Stimulated activated naive B cell treated with anti-CD40 and anti-IgM and Interleukin-4, amounts not matched to agents 10 μg/mL and 1 μg/mL and 100 μg/mL, for 72 hours (primary cell): Measurements from ENCODE around the gene TSGA10.
"Not testable (repeated sequence)": the region's sequence is repeated elsewhere in the genome, so short reads cannot be mapped to it uniquely, and the experiment has no call there.

ENCODE experiments used
- ATAC-seq, 2 donors: fragments of 150-1000 bp; cut with Tn5 transposase; replicated peaks; 2 replicates each; pipeline ENCODE4 v1.10.0; 2021; ENCODE audit warnings: moderate library complexity in 1 of 2
- DNase-seq: peaks from one replicate; pipeline ENCODE4 v3.0.0; 2021
- H3K27ac Mint-ChIP-seq: one replicate; pipeline ENCODE4 v1.8.0; 2022; ENCODE audit warnings: mild to moderate bottlenecking, mixed read lengths
- H3K27me3 Mint-ChIP-seq, 2 donors: one replicate each; pipeline ENCODE4 v1.8.0; 2022; ENCODE audit warnings: mixed read lengths in 2 of 2
- H3K36me3 Mint-ChIP-seq, 2 donors: one replicate each; pipeline ENCODE4 v1.8.0; 2022; ENCODE audit warnings: mixed read lengths in 2 of 2, mild to moderate bottlenecking in 1 of 2
- H3K4me1 Mint-ChIP-seq, 2 donors: one replicate each; pipeline ENCODE4 v1.8.0; 2022; ENCODE audit warnings: mixed read lengths in 2 of 2, mild to moderate bottlenecking in 1 of 2
- H3K4me3 Mint-ChIP-seq, 2 donors: one replicate each; pipeline ENCODE4 v1.8.0; 2022; ENCODE audit warnings: mild to moderate bottlenecking in 2 of 2, mixed read lengths in 2 of 2, moderate library complexity in 1 of 2
- H3K9me3 Mint-ChIP-seq, 2 donors: one replicate each; pipeline ENCODE4 v1.8.0; 2022; ENCODE audit warnings: mixed read lengths in 2 of 2, mild to moderate bottlenecking in 1 of 2

TSGA10 gene, protein sequence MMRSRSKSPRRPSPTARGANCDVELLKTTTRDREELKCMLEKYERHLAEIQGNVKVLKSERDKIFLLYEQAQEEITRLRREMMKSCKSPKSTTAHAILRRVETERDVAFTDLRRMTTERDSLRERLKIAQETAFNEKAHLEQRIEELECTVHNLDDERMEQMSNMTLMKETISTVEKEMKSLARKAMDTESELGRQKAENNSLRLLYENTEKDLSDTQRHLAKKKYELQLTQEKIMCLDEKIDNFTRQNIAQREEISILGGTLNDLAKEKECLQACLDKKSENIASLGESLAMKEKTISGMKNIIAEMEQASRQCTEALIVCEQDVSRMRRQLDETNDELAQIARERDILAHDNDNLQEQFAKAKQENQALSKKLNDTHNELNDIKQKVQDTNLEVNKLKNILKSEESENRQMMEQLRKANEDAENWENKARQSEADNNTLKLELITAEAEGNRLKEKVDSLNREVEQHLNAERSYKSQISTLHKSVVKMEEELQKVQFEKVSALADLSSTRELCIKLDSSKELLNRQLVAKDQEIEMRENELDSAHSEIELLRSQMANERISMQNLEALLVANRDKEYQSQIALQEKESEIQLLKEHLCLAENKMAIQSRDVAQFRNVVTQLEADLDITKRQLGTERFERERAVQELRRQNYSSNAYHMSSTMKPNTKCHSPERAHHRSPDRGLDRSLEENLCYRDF

DNA sequence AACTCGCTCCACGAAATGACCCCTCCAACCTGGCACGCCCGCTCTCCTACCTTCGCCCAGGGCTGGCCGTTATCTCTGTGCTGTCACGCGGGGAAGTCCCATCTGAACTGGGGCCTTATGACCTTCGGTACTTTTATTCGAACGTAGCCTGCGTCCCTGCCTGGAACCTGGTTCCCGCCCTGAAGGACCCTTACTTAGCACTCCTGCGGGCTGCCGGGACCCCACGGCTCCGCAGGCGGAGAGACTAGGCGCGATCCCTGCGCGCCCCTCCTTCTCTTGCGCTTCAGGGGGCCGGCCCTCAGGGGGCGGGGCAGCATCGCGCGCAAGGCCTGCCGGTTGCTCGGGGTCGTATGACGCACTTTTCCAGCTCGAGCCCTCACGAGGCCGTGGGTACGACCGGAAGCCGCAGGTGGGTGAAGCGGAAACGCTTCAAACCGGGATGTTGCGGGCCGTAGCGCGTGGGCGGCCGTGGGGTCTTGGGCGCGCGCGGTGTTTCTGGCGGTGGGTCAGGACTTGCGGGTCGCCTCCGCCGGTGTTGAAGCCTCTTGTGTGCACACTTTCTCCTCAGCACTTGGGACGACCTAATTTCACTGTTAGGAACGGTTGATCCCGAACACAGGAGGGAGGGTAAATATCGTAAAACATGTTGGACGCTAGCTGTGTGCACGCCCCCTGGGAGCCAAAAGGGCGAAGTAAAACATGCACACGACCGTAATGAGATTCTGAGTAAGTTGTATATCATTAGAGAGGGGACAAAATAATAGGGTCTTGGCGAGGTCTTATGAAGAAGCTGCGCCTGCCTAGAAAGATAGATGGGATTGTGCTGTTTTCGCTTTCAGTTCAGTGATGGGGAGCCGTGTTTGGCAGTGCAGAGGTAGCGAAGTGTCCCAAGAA is at the start of gene TSGA10, which contains the start of gene LIPT1:
TSGA10 (minus strand) TSS at position 300 of the 894 bp plus-strand sequence. CDS start 45,503 bp downstream, outside the sequence.
LIPT1 (plus strand) TSS at position 325 of the 894 bp plus-strand sequence. CDS start 6,991 bp downstream, outside the sequence.
- Mint-ChIP-seq H3K36me3 (peaks cover 20 to 34% of the 10 kb centered on the region in 2 donors), H3K27ac (peak within 1 kb of the TSS; percentile 95), H3K4me3 (no peak within 1 kb of the TSS), H3K4me1 (peaks cover 39 to 42% of the 10 kb centered on the region in 2 donors), H3K9me3 (no peaks in the 10 kb centered on the region), H3K27me3 (no peaks in the 10 kb centered on the region)
- ATAC-seq = peak; percentile 89 to 92
- DNase-seq = peak; percentile 92

DNA sequence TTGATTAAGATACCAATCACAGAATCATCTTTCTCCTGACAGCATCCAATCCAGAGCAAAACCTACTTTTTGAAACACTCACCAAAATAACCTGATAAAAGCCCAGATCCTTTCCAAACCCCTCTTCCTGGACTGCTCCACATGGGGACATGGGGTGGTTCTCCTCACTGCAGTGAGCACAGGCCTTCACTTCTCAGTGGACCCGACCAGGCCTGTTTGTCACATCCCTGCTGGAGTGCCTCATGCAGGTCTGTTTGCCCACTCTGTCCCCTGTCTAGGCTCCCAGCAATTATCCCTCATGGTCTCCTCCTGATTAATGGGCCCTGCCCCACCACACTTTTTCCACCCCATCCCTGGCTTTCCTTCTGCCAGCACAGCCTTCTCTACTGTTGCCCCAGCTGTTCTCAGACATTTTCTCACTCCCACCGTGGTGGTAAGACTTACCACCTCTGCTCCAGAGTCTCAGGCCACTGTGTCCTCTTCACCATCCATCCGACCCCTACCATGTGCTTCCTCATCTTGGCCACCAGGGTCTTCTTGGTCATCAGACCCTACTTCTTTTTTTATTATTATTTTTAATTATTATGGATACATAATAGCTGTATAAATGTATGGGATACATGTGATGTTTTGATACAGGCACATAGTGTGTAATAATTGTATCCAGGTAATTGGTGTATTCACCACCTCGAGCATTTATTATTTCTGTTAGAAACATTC is 47.4 kb upstream of the TSGA10 start:
- Mint-ChIP-seq H3K4me1 (no peaks in the 10 kb centered on the region), H3K27me3 (no peaks in the 10 kb centered on the region), H3K36me3 (peaks cover 20 to 30% of the 10 kb centered on the region in 2 donors), H3K9me3 (peaks cover 6 to 9% of the 10 kb centered on the region in 2 donors), H3K4me3 (no peak overlapping the region), H3K27ac (peak overlapping the region; percentile 37)
- DNase-seq (no peak), ATAC-seq (no peak)

DNA sequence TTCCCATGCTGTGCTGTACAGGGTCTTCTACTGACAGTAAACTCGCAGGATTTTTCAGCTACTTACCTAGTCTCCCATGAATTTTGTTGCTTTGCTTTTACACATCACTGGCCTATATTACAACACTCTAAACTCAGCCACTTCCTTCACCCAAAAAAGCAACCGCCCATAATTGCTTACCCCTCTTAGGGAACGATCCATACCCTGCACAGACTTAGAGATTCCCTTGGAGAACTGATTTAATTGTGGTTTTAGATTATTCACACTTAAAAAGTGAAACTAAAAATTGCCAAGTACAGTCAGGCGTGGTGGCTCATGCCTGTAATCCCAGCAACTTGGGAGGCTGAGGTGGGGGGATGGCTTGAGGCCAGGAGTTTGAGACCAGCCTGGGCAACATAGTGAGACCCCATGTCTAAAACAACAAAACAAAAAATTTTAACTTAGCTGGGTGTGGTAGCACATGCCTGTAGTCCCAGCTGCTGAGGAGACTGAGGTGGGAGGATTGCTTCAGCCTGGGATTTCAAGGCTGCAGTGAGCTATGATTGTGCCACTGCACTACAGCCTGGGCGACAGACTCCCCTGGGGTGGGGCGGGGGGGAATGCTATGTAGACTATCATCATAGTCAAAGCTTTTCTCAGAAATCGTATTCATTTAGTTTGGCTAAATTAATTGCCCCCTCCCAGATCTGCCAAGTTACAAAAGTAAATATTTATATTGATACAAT is 45.5 kb upstream of the TSGA10 start:
- no peaks in the 10 kb centered on the region for H3K4me1 Mint-ChIP-seq
- peaks cover 15 to 22% of the 10 kb centered on the region in 2 donors for H3K36me3 Mint-ChIP-seq
- no peaks in the 10 kb centered on the region for H3K27me3 Mint-ChIP-seq
- no peak for ATAC-seq
- H3K4me3 Mint-ChIP-seq = no peak overlapping the region
- no peak for DNase-seq
- no peak overlapping the region for H3K27ac Mint-ChIP-seq
- no peaks in the 10 kb centered on the region for H3K9me3 Mint-ChIP-seq

DNA sequence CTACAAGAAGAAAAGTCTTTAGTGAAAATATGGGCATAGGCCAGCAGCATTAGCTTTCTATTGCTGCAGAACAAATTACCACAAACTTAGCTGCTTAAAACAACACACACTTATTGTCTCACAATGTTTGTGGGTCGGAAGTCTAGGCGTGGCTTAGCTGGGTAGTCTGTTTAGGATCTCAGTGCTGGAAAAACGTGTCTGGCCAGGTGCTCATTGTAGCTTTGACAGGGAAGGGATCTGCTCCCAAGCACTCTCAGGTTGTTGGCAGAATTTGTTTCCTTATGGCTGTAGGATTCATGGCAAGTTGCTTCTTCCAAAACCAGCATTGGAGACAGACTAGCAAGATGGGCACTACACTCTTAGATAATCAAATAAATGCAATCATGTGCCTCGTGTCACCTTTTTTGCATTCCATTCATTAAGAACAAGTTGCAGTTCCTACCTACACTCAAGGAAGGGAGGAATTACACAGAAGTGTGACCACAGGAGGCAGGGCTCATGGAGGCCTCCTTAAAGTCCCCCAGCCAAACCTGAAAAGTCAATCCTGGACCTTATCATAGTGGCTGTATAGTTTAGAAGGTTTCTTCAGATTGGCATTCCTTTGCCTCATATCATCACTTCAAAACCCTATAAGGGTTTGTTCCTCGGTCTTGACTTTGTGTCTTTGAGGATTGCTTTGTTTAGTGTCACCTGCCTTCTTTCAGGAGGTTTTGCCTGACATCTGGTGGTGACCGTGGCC is 43.5 kb upstream of the TSGA10 start:
- H3K27ac Mint-ChIP-seq = no peak overlapping the region

DNA sequence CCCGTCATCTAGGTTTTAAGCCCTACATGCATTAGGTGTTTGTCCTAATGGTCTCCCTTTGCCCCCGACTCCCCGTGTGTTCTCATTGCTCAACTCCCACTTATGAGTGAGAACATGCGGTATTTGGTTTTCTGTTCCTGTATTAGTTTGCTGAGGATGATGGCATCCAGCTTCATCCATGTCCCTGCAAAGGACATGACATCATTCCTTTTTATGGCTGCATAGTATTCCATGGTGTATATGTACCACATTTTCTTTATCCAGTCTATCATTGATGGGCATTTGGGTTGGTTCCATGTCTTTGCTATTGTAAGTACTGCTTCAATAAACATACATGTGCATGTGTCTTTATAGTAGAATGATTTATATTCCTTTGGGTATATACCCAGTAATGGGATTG is 37.6 kb upstream of the TSGA10 start:
- H3K27ac Mint-ChIP-seq, H3K9me3 Mint-ChIP-seq: not testable (repeated sequence)
- peaks cover 43 to 54% of the 10 kb centered on the region in 2 donors for H3K36me3 Mint-ChIP-seq

More for the DNA sequence above, 43.5 kb upstream of the TSGA10 start:
- ATAC-seq (no peak), DNase-seq (no peak)
- peaks cover 19 to 27% of the 10 kb centered on the region in 2 donors for H3K36me3 Mint-ChIP-seq
- no peaks in the 10 kb centered on the region for H3K4me1 Mint-ChIP-seq
- H3K27me3 Mint-ChIP-seq = no peaks in the 10 kb centered on the region
- no peak overlapping the region for H3K4me3 Mint-ChIP-seq
- no peaks in the 10 kb centered on the region for H3K9me3 Mint-ChIP-seq

DNA sequence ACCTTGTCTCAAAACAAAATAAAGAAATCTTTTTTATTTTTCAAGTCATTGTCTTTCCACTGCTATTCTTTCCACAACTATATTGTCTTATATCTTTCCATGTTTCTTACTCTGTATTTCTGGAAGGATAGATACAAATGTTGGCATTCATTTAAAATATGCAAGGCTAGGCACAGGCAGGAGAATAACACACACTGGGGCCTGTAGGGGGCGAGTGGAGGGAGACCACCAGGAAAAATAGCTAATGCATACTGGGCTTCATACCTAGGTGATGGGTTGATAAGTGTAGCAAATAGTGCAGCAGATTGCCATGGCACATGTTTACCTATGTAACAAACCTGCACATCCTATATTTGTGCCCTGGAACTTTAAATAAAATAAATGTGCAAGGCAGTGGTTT is 35.8 kb upstream of the TSGA10 start:
- Mint-ChIP-seq H3K4me1 (peaks cover 0 to 2% of the 10 kb centered on the region in 2 donors), H3K27me3 (no peaks in the 10 kb centered on the region), H3K4me3 (no peak overlapping the region), H3K27ac (no peak overlapping the region), H3K36me3 (peaks cover 35 to 52% of the 10 kb centered on the region in 2 donors), H3K9me3 (peaks cover 6 to 7% of the 10 kb centered on the region in 2 donors)
- DNase-seq (no peak), ATAC-seq (no peak)

More for the DNA sequence above, 37.6 kb upstream of the TSGA10 start:
- not testable (repeated sequence) for ATAC-seq, H3K4me3 Mint-ChIP-seq, H3K27me3 Mint-ChIP-seq, DNase-seq, H3K4me1 Mint-ChIP-seq

DNA sequence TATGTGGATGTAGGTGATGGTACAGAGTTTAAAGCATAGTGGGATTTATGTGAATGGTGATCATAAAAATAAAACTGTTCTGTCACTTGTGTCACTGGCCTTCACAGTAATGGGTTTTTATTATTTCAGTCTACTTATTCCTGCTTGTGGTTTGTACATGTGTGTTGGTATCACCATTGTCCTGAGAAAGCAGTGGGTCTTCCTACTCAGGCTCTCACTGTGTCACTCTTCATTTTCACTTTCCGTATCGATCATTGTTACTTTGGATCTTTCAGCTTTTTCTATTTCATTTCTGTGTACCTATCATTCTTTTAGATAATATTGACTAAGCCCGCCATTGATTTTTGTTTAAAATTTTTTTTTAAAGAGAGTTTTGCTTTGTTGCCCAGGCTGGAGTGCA is 33.6 kb upstream of the TSGA10 start:
- H3K4me1 Mint-ChIP-seq = peaks cover 3 to 7% of the 10 kb centered on the region in 2 donors
- no peaks in the 10 kb centered on the region for H3K27me3 Mint-ChIP-seq
- peaks cover 6 to 7% of the 10 kb centered on the region in 2 donors for H3K9me3 Mint-ChIP-seq
- ATAC-seq (no peak), DNase-seq (no peak)
- H3K4me3 Mint-ChIP-seq = no peak overlapping the region
- no peak overlapping the region for H3K27ac Mint-ChIP-seq
- H3K36me3 Mint-ChIP-seq = peaks cover 28 to 44% of the 10 kb centered on the region in 2 donors

DNA sequence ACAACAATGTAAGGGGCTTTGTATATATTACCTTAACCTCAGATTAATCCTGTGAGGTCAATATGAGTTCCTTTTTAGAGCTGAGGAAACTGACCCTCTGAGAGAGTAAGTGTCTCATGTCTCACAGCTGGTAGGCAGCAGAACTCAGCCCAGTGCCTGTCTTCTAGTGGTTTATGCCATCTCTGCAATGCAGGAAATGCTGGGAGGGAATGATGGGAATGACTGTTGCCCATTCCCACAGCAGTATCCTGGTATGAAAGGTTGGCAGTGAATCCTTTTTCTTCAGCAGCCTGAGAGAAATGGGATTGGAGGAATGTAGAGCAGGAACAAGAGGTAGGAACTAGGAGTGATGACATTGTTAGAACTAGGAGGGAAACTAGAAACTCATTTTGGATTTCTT is 32.3 kb upstream of the TSGA10 start:
- Mint-ChIP-seq H3K4me3 (no peak overlapping the region), H3K27me3 (no peaks in the 10 kb centered on the region), H3K4me1 (peaks cover 8 to 15% of the 10 kb centered on the region in 2 donors), H3K27ac (no peak overlapping the region), H3K9me3 (peaks cover 3 to 4% of the 10 kb centered on the region in 2 donors), H3K36me3 (peaks cover 21 to 37% of the 10 kb centered on the region in 2 donors)
- ATAC-seq = no peak
- no peak for DNase-seq

DNA sequence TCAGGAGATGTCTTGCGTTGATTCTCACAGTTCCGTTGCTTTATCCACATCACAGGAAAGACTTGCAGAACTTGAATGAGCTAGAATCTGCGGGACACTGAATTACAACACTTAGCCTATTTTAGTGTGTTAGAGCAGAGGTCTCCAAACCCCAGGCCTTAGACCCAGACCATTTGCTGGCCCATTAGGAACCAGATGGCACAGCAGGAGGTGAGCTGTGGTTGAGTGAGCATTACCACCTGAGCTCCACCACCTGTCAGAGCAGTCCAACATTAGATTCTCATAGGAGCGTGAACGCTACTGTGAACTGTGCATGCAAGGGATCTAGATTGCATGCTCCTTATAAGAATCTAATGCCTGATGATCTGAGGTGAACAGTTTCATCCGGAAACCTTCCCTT is 30.1 kb upstream of the TSGA10 start:
- ATAC-seq = no peak
- peaks cover 11 to 25% of the 10 kb centered on the region in 2 donors for H3K36me3 Mint-ChIP-seq

DNA sequence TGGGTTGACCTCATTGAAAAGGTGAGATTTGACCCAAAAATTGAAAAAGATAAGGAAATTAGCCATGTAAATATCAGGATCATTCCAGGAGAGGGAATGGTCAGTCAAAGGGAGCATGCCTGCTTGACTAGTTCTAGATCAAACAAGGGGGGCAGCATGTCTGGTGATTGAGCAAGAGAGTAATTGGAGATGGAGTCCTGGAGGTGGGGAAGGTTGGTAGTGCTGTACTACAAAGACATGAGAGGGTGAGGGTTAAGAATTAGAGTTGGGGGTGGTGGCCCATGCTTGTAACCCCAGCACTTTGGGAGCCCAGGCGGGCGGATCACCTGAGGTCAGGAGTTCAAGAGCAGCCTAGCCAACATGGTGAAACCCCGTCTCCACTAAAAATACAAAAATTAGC is 28.3 kb upstream of the TSGA10 start:
- Mint-ChIP-seq H3K36me3 (peaks cover 14 to 26% of the 10 kb centered on the region in 2 donors), H3K4me3 (peak overlapping the region; percentile 9 to 37), H3K27ac (no peak overlapping the region), H3K9me3 (no peaks in the 10 kb centered on the region), H3K4me1 (peaks cover 22 to 40% of the 10 kb centered on the region in 2 donors), H3K27me3 (no peaks in the 10 kb centered on the region)
- DNase-seq = no peak
- ATAC-seq = no peak

More for the DNA sequence above, 30.1 kb upstream of the TSGA10 start:
- Mint-ChIP-seq H3K27me3 (no peaks in the 10 kb centered on the region), H3K9me3 (no peaks in the 10 kb centered on the region), H3K4me1 (peaks cover 12 to 22% of the 10 kb centered on the region in 2 donors), H3K27ac (no peak overlapping the region), H3K4me3 (no peak overlapping the region)
- no peak for DNase-seq

DNA sequence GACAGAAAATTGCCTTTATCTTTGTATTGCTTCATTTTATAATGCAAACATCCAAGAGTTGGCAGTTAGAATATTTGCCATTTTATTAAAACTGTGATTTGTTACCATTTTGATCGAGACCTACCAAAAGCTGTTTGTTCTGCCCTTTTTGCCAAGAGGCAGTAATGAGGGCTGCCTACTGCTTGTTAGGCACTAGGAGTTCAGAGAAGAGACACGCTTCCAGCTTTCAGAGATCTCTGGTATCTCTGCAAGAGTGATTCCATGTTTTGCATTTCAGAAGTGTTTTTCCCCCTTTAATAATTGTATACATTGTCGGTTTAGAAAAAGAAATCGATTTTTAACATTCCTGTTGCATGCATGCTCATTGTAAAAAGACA is 26.9 kb upstream of the TSGA10 start:
- Mint-ChIP-seq H3K9me3 (no peaks in the 10 kb centered on the region), H3K4me1 (peaks cover 25 to 46% of the 10 kb centered on the region in 2 donors), H3K4me3 (peak overlapping the region; percentile 99 to 100), H3K36me3 (peaks cover 17 to 26% of the 10 kb centered on the region in 2 donors), H3K27me3 (no peaks in the 10 kb centered on the region), H3K27ac (no peak overlapping the region)
- ATAC-seq = no peak
- DNase-seq = no peak
